ENCODE results near the gene C5orf58.

DNA sequence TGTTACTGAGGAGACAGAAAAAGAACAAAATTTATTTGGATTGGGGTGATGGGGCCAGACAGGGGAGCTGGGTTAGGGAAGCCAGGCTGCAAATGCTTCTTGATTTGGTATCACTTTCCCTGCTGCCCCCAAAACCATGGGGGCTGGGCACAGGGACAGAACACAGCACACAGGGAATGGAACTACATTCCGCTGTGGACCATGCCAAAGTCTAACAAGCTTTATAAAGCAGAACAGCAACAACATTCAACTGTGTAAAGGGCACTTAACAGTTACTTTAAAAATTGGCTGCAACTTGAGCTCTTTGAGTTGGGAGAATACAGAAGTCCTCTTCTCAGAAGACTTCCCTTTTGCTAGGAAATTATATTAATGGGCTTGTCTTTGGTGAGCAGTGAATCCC, 23.8 kb downstream of the C5orf58 start:
- TF ChIP-seq, protein P1, sequence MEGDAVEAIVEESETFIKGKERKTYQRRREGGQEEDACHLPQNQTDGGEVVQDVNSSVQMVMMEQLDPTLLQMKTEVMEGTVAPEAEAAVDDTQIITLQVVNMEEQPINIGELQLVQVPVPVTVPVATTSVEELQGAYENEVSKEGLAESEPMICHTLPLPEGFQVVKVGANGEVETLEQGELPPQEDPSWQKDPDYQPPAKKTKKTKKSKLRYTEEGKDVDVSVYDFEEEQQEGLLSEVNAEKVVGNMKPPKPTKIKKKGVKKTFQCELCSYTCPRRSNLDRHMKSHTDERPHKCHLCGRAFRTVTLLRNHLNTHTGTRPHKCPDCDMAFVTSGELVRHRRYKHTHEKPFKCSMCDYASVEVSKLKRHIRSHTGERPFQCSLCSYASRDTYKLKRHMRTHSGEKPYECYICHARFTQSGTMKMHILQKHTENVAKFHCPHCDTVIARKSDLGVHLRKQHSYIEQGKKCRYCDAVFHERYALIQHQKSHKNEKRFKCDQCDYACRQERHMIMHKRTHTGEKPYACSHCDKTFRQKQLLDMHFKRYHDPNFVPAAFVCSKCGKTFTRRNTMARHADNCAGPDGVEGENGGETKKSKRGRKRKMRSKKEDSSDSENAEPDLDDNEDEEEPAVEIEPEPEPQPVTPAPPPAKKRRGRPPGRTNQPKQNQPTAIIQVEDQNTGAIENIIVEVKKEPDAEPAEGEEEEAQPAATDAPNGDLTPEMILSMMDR (IDR thresholded peaks at IDR 0.05), result no peak
- TF ChIP-seq POLR2A (IDR thresholded peaks at IDR 0.05), result no peak
